IMR-90 (cell line): Measurements from ENCODE around the gene ZC3H7B. TPM values are rescaled to one million over a fixed set of nuclear protein-coding genes. Genes with fewer than 3 reads are reported as not detected.

Source experiments
- ATAC-seq: fragments of 200-7000 bp; cut with Tn5 transposase; 2 replicates; pipeline ENCODE4 v1.9.1; 2020; ENCODE audit warnings: low read depth, mild to moderate bottlenecking, moderate library complexity
- BruUV-seq: library from RNA; stranded (reverse); fragments of 400-500 nt; replicated peaks from 2 replicates; lab custom pipeline; 2021; lab: Mats Ljungman, UMichigan
- CTCF ChIA-PET: fragments of 300-600 bp; formaldehyde crosslinking; extraction: SDS; loops from one replicate; lab custom pipeline; 2021; ENCODE audit warnings: antibody characterized with exemption; lab: Yijun Ruan, JAX
- POLR2A ChIA-PET: fragments of 300-600 bp; sonication (Branson Sonifier 250); formaldehyde crosslinking; loops from one replicate; lab custom pipeline; 2022; ENCODE audit warnings: antibody characterized with exemption; ENCODE audit not compliant: unreplicated experiment; lab: Charles Lee
- DNase-seq: peaks from one replicate; pipeline ENCODE4 v3.0.0; 2013
- H2AFZ ChIP-seq: replicated peaks from 2 replicates; pipeline ENCODE3; 2013; ENCODE audit warnings: low read length, mild to moderate bottlenecking; ENCODE audit not compliant: poor library complexity
- H2AK5ac ChIP-seq: 2 replicates; pipeline ENCODE4 v1.6.1; 2013; ENCODE audit warnings: low read depth, low read length, inconsistent platforms
- H2AK9ac ChIP-seq: replicated peaks from 2 replicates; pipeline ENCODE3; 2013; ENCODE audit warnings: mild to moderate bottlenecking, low read depth, low read length, moderate library complexity; ENCODE audit not compliant: poor library complexity
- H2BK120ac ChIP-seq: 2 replicates; pipeline ENCODE4 v1.6.1; 2013; ENCODE audit warnings: low read depth, low read length, inconsistent platforms
- H2BK15ac ChIP-seq: 3 replicates; pipeline ENCODE4 v1.6.1; 2013; ENCODE audit warnings: low read depth, low read length, inconsistent platforms
- H2BK20ac ChIP-seq: 2 replicates; pipeline ENCODE4 v1.6.1; 2013; ENCODE audit warnings: low read depth, mild to moderate bottlenecking, inconsistent platforms, low read length, moderate library complexity
- H2BK5ac ChIP-seq: 2 replicates; pipeline ENCODE4 v1.6.1; 2013; ENCODE audit warnings: mild to moderate bottlenecking, low read depth, low read length, inconsistent platforms; ENCODE audit not compliant: poor library complexity, severe bottlenecking
- H3K14ac ChIP-seq: replicated peaks from 2 replicates; pipeline ENCODE4 v1.6.1; 2013; ENCODE audit warnings: low read depth, low read length, inconsistent platforms
- H3K18ac ChIP-seq: 2 replicates; pipeline ENCODE4 v1.6.1; 2013; ENCODE audit warnings: low read depth, low read length, control low read depth
- H3K23ac ChIP-seq: 2 replicates; pipeline ENCODE4 v1.6.1; 2013; ENCODE audit warnings: low read depth, low read length, inconsistent platforms
- H3K27ac ChIP-seq: 2 replicates; pipeline ENCODE4 v1.5.1; 2013; ENCODE audit warnings: mild to moderate bottlenecking, control low read depth, low read length; ENCODE audit not compliant: insufficient read depth
- H3K27me3 ChIP-seq: 2 replicates; pipeline ENCODE4 v1.6.1; 2013; ENCODE audit warnings: low read length; ENCODE audit not compliant: control insufficient read depth, insufficient read depth
- H3K36me3 ChIP-seq: 2 replicates; pipeline ENCODE4 v1.6.1; 2013; ENCODE audit warnings: low read length, mixed read lengths; ENCODE audit not compliant: control insufficient read depth, insufficient read depth
- H3K4ac ChIP-seq: 2 replicates; pipeline ENCODE4 v1.6.1; 2013; ENCODE audit warnings: low read depth, low read length, inconsistent platforms
- H3K4me1 ChIP-seq: 2 replicates; pipeline ENCODE4 v1.6.1; 2013; ENCODE audit warnings: low read length, mixed read lengths; ENCODE audit not compliant: control insufficient read depth, insufficient read depth
- H3K4me2 ChIP-seq: 2 replicates; pipeline ENCODE4 v1.6.1; 2013; ENCODE audit warnings: low read depth, mild to moderate bottlenecking, control low read depth, low read length, moderate library complexity
- H3K4me3 ChIP-seq: 2 replicates; pipeline ENCODE4 v1.5.1; 2013; ENCODE audit warnings: low read depth, mild to moderate bottlenecking, control low read depth, low read length, moderate library complexity; ENCODE audit not compliant: insufficient read depth
- H3K56ac ChIP-seq: 2 replicates; pipeline ENCODE4 v1.6.1; 2013; ENCODE audit warnings: low read length, inconsistent platforms; ENCODE audit not compliant: insufficient read depth; ENCODE audit errors: extremely low read depth
- H3K79me1 ChIP-seq, 2 experiments: 2 replicates each; pipeline ENCODE4 v1.6.1; 2013; ENCODE audit warnings: low read length in 2 of 2, inconsistent platforms in 1 of 2, low read depth in 1 of 2
- H3K9ac ChIP-seq: 2 replicates; pipeline ENCODE4 v1.6.1; 2013; ENCODE audit warnings: low read depth, low read length, control low read depth
- H3K9me1 ChIP-seq: 2 replicates; pipeline ENCODE4 v1.6.1; 2013; ENCODE audit warnings: low read length, inconsistent platforms; ENCODE audit not compliant: insufficient read depth
- H3K9me3 ChIP-seq: 2 replicates; pipeline ENCODE4 v1.6.1; 2013; ENCODE audit warnings: low read length; ENCODE audit not compliant: control insufficient read depth, insufficient read depth
- H4K20me1 ChIP-seq: 2 replicates; pipeline ENCODE4 v1.6.1; 2013; ENCODE audit warnings: low read length, inconsistent platforms; ENCODE audit not compliant: insufficient read depth
- H4K5ac ChIP-seq: 2 replicates; pipeline ENCODE4 v1.6.1; 2013; ENCODE audit warnings: mild to moderate bottlenecking, low read depth, low read length, control low read depth
- H4K8ac ChIP-seq, 2 experiments: 2 replicates each; pipeline ENCODE4 v1.6.1; 2013; ENCODE audit warnings: low read depth in 2 of 2, low read length in 2 of 2, control low read depth in 1 of 2, inconsistent platforms in 1 of 2
- H4K91ac ChIP-seq: 2 replicates; pipeline ENCODE4 v1.6.1; 2013; ENCODE audit warnings: low read depth, low read length, inconsistent platforms; ENCODE audit not compliant: insufficient read depth
- CEBPB ChIP-seq: IDR thresholded peaks from 2 replicates; pipeline ENCODE4 v1.6.1; 2012; ENCODE audit warnings: low read depth, low read length, improper control_type of control experiment
- ELK1 ChIP-seq: fragments of 150-350 bp; IDR thresholded peaks from 2 replicates; pipeline ENCODE4 v1.6.1; 2016; ENCODE audit warnings: low read depth, mild to moderate bottlenecking, low read length, moderate library complexity, borderline replicate concordance
- MXI1 ChIP-seq: IDR thresholded peaks from 2 replicates; pipeline ENCODE4 v1.6.1; 2012; ENCODE audit warnings: low read depth, mild to moderate bottlenecking, low read length, moderate library complexity, borderline replicate concordance
- NFE2L2 ChIP-seq: fragments of 150-350 bp; IDR thresholded peaks from 2 replicates; pipeline ENCODE4 v1.6.1; 2016; ENCODE audit warnings: low read depth, mild to moderate bottlenecking, low read length
- RCOR1 ChIP-seq: IDR thresholded peaks from 2 replicates; pipeline ENCODE4 v1.6.1; 2012; ENCODE audit warnings: mild to moderate bottlenecking, low read length, improper control_type of control experiment; ENCODE audit not compliant: insufficient replicate concordance
- RFX5 ChIP-seq: IDR thresholded peaks from 2 replicates; pipeline ENCODE4 v1.8.0; 2012; ENCODE audit warnings: low read depth, mild to moderate bottlenecking, low read length, moderate library complexity
- WGBS, 2 experiments: methylation state at CpG; one replicate each; pipeline versions ENCODE4 v1.1.5 to v1.1.7; 2013; ENCODE audit warnings: missing lambda C conversion rate in 2 of 2; ENCODE audit not compliant: insufficient read length in 1 of 2; ENCODE audit errors: extremely low coverage in 2 of 2; 5-methylcytosine and 5-hydroxymethylcytosine counted together
- dilution Hi-C: fragments of 300-500 bp; cut with HindIII; formaldehyde crosslinking; loops from one replicate; pipeline ENCODE4 v1.14.3; 2018; ENCODE audit warnings: low sequenced_read_pairs; ENCODE audit not compliant: unreplicated experiment
- in situ Hi-C: fragments of 300-500 bp; cut with MboI; formaldehyde crosslinking; loops from 3 replicates; pipeline ENCODE4 v1.14.3; 2019; ENCODE audit warnings: low sequenced_read_pairs, inconsistent platforms, mixed read lengths
- intact Hi-C: fragments of 100-400 bp; cut with micrococcal nuclease; formaldehyde crosslinking; loops from 2 replicates; pipeline ENCODE4 v1.10.0; 2022
- polyA plus RNA-seq, 3 experiments: library from polyadenylated mRNA; depleted of rRNA; stranded (reverse); fragments of >200 nt; gene quantifications; 2 replicates each; pipeline ENCODE4 v1.2.3, GENCODE V29; 2012; ENCODE audit warnings: low replicate concordance in 1 of 3
- total RNA-seq: library from RNA; depleted of rRNA; stranded (reverse); fragments of >200 nt; gene quantifications from 2 replicates; pipeline ENCODE4 v1.2.3, GENCODE V29; 2012
- TF ChIP-seq, protein P1 (sequence below): fragments of 150-350 bp; IDR thresholded peaks from 2 replicates; pipeline ENCODE4 v1.6.1; 2017; ENCODE audit warnings: mild to moderate bottlenecking, antibody characterized with exemption, low read length, low read depth
- TF ChIP-seq, protein P2 (sequence below): conservative IDR thresholded peaks from 2 replicates; pipeline ENCODE4 v1.5.1; 2012; ENCODE audit warnings: mild to moderate bottlenecking, low read depth, low read length, improper control_type of control experiment

ZC3H7B gene
- total and polyA plus RNA-seq, 2 of the 4 experiments (the other 2 are of a cell fraction), result 37.6 to 72.3 TPM

DNA sequence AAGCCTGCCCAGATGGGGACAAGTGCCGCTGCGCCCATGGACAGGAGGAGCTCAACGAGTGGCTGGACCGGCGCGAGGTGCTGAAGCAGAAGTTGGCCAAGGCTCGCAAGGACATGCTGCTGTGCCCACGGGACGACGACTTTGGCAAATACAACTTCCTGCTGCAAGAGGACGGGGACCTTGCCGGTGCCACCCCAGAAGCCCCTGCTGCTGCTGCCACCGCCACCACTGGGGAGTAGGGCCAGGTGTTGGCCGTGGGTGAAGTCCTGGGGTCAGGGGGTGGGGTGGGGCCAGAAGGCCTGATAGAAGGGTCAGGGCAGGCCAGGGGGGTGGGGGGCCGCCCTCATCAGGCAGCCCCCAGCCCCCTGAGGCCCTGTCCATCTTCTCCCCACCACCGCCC, 55.9 kb downstream of the ZC3H7B start:
- Histone ChIP-seq H3K23ac (no peak overlapping the region), H4K20me1 (peaks cover 17% of the 10 kb centered on the region; the same call in 1 of the 2 replicates), H4K8ac (no peak overlapping the region), H2BK5ac (no peak overlapping the region), H3K14ac (no peak overlapping the region), H2BK20ac (no peak overlapping the region), H2BK120ac (no peak overlapping the region), H3K4me1 (no peaks in the 10 kb centered on the region), H2AK5ac (no peak overlapping the region), H3K4me2 (no peak overlapping the region), H3K27me3 (no peaks in the 10 kb centered on the region), H4K5ac (no peak overlapping the region), H3K56ac (no peak overlapping the region), H3K79me1 (peaks cover 4 to 27% of the 10 kb centered on the region in 2 experiments; a peak in 2 of 4 replicates), H4K91ac (no peak overlapping the region), H3K9me1 (no peaks in the 10 kb centered on the region), H2AFZ (no peak overlapping the region), H2BK15ac (no peak overlapping the region), H3K9ac (no peak overlapping the region), H3K36me3 (peaks cover 74% of the 10 kb centered on the region), H3K4me3 (no peak overlapping the region), H3K27ac (no peak overlapping the region), H3K9me3 (peaks cover 2% of the 10 kb centered on the region; the same call in 1 of the 2 replicates), H3K18ac (no peak overlapping the region), H2AK9ac (no peak overlapping the region), H3K4ac (no peak overlapping the region)
- intact Hi-C loops (no loop called here), dilution Hi-C loops (no loop called here), in situ Hi-C loops (no loop called here)
- no TSS peak for BruUV-seq
- POLR2A ChIA-PET, result no interaction called here
- CTCF ChIA-PET, result no interaction called here
- no peak for TF ChIP-seq RCOR1
- TF ChIP-seq, protein P1, sequence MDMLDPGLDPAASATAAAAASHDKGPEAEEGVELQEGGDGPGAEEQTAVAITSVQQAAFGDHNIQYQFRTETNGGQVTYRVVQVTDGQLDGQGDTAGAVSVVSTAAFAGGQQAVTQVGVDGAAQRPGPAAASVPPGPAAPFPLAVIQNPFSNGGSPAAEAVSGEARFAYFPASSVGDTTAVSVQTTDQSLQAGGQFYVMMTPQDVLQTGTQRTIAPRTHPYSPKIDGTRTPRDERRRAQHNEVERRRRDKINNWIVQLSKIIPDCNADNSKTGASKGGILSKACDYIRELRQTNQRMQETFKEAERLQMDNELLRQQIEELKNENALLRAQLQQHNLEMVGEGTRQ, result no peak
- TF ChIP-seq NFE2L2, result no peak
- TF ChIP-seq, protein P2, sequence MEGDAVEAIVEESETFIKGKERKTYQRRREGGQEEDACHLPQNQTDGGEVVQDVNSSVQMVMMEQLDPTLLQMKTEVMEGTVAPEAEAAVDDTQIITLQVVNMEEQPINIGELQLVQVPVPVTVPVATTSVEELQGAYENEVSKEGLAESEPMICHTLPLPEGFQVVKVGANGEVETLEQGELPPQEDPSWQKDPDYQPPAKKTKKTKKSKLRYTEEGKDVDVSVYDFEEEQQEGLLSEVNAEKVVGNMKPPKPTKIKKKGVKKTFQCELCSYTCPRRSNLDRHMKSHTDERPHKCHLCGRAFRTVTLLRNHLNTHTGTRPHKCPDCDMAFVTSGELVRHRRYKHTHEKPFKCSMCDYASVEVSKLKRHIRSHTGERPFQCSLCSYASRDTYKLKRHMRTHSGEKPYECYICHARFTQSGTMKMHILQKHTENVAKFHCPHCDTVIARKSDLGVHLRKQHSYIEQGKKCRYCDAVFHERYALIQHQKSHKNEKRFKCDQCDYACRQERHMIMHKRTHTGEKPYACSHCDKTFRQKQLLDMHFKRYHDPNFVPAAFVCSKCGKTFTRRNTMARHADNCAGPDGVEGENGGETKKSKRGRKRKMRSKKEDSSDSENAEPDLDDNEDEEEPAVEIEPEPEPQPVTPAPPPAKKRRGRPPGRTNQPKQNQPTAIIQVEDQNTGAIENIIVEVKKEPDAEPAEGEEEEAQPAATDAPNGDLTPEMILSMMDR, result no peak
- TF ChIP-seq ELK1, result no peak
- TF ChIP-seq MXI1, result no peak
- no peak for TF ChIP-seq CEBPB
- TF ChIP-seq RFX5, result no peak
- DNase-seq (no peak), ATAC-seq (no peak)
- 94% methylated on average over 6 of the region's 16 CpGs; no CpG with 5 or more reads in 1 of the 2 experiments for WGBS, 2 experiments
